GM19468 (cell line): Measurements from ENCODE around the gene GPC5.

Source experiments
- ATAC-seq: cut with Tn5 transposase; IDR thresholded peaks from one replicate; pipeline ENCODE4 v1.9.1; 2021; ENCODE audit warnings: mild to moderate bottlenecking, moderate library complexity, moderate number of reproducible peaks; ENCODE audit not compliant: unreplicated experiment; ENCODE audit errors: extremely low read depth

The GPC5 gene

DNA sequence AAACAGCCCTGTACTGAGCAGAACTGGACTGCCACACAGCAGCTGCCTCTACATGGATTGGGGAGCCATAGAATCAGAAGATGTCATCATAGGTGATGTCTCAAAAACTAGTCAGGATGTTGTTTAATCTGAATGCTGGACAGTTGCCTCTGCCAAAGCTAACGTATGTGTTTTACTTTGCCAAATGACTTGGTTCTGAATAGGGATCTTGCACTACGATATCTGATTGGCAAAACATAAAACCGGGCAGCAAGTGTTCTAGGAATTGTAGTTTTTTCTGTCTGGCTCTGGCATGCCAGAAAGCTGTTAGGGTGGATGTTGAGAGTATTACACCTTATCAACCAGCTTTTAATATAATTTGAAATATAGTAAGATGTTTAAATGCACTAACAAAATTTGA lies 645.9 kb downstream of the GPC5 start:
- ATAC-seq = no peak

DNA sequence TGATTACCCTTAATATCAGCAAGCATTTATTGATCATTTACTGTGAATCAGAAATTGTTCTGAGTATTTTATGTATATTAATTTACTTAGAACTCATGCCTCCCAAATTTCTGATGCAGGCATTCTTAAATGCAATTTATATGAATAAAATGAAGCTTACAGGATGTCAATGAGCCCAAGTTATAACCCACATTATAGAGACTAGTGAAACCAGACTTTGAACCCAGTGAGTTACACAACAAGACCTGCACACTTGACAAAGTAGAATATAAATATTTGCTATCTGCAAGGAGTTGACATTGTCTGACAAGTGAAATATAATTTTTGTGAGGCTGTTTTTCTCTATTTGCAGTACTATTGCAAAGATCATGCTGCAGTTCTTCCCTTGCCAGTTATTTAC lies 656.0 kb downstream of the GPC5 start:
- no peak for ATAC-seq

DNA sequence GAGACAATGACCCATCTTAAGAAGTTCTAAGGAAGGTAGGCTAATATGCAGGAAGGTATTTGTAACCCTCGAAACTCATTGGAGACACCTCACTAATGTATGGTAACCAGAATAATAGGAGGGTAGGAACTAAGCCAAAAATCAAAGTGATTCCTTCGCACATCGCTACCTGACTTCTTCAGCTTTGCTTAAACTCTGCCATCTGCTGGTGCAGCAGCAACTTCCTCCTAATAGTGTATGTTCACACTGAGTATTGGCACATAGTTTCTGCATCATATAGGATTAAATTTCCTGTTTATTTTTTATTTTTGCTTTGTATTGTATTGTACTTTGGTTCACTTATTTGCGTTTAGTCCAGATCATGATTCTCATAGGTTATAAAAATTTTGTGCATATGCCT lies 676.2 kb downstream of the GPC5 start:
- no peak for ATAC-seq

DNA sequence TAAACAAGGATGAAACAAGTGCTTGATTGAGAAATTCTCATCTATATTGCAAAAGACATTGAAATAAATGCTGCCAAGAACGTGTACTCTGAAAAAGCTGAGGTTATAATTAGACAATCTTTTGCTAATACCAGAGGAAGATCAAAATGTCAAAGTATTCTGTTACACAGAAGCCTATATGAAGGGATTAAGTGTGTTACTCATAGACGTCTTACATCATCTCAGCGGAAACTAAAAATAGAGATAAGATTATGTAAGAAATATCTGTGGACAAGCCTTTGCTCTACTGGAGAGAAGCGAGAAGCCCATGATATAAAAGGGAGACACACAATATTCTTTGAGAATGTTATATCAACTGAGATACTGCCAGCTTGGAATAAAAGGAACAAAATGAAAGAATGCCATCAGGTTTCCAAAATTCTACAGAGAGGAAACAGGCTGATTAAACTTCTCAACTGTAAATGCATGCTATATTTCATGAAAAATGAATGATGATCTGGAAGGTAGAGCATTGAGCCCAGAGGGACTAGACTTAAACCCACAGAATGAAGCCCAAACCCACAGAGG lies 699.0 kb downstream of the GPC5 start:
- no peak for ATAC-seq

DNA sequence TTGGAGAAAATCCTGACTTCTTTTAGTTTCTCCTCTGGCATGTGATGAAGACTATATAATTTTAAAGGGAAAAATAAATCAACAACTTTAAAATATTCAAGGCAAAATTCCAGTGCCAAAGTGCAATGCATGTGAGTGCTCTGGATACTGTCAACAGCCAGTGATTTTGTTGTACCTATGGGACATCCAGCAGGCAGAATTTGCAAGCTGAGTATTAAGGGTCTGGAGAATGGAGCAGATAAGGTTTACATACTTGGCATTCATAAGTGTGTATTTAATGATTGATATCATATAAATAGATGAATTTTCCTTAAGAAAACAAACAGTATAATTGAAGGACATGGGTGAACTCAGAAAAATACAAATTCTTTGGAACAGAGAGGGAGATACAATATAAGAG lies 703.4 kb downstream of the GPC5 start:
- ATAC-seq = no peak

DNA sequence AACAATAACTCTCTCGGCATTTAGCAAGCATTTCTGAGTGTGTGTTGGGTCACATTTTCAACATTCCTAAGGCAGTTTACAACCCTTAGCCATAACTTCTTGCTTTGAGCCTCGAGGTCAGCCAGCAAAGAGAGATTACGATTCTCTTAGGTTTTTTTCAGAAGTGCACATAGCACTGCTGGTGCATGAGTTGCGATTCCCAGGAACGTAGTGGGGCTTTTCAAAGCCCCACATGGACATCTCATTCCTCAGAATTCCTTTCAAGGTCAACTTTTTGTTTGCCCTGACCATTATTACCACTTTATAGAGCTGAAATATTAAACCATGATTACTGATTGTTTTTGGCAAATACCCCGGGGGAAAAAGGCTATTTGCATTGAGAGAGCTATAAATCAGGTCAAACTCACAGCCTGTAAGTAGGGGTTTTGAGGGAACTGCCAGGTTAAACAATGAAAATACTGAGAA lies 705.3 kb downstream of the GPC5 start:
- no peak for ATAC-seq

DNA sequence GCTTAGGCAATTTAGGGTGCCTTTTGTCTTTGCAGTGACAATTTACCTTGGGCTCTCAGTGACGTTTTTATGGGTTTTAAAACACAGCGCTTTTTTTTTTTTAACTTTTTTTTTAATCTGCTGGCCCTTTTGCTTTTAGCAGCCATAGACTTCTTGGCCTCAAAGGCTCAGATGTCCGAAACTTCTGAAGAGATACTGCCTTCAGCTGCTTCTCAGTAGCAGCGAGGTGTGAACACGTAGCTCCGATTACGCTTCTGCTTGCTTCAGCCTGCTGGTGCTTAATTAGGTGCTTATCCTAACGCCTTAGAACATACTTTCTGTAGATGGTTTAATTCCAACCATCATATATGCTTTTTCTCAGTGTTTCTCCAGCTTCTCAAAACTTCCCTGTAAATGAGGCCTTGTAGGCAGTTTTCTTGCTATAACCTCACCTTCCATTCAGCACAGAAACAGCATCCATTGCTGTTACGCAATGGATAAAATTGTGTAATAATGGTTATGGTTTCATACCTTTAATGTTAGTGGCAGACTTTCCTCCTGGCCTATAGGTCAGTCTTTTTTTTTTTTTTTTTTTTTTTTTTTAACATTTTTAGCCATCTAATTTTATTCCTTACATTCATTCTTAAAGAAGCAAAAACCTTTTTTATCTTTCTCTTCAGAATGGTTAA lies 723.9 kb downstream of the GPC5 start:
- no peak for ATAC-seq

DNA sequence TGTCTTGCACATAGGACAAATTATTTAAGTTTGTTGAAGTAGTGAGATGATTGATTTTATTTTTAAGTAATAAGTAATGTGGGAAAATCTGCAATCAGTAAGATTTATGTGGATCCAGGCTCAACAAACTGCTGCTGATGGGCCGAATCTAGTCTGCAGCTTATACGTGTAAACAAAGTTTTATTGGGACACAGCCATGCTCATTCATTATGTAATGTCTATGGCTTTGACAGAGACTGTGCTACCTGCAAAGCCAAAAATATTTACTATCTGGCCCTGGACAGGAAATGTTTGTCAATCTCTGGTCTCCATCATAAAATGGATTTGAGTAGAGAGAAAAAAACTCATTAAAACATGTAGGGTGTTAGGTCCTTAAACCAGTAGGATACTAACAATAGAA lies 728.0 kb downstream of the GPC5 start:
- ATAC-seq = no peak

DNA sequence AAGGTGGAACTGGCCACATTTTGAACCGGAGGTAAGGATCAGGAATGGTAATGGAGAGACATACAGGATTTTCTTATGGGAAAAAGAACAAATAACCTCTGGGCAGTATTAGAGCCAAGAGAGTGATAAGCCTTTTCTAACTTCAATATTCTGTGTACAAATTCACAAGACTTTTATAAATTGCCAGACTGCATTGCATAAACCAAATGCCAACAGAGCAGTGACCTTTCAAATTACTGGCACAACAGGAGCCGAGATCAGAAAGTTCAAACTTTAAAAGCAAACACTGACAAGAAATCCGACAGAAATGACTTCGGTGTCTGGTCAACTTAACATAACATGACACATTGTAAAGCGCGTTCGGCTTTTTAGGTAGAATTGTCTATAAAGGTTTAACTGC lies 737.1 kb downstream of the GPC5 start:
- no peak for ATAC-seq

DNA sequence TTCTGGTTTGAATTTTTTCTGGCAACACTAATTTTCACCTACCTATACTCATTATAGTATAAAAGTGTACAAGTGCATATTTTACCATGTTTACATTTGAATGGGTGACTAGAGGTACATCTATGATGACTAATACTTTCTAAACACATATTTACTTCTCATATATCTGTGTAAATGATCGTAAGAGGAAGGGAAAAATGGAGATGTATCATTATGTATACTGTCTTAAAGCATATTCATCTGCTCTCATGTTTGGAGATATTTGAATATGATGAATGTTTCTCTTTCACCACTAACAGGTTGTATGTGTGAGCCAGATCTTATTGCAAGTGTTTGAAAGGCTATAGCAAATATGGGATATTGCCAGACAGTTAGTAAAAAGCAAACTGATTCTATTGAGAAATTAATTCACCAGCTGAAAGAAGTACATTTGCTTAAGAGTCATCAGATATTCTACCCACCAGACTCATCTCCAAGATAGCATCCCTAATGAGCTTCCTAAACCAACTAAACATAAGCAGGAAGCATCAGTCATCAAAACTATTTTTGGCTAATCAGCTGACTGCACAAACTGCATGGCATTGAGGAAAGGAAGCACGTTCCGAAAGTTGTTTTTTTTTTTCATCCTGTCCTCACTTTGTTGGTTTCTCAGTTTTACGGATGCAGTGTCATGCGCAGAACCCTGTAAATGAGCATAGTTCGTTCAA lies 738.2 kb downstream of the GPC5 start:
- ATAC-seq = no peak

DNA sequence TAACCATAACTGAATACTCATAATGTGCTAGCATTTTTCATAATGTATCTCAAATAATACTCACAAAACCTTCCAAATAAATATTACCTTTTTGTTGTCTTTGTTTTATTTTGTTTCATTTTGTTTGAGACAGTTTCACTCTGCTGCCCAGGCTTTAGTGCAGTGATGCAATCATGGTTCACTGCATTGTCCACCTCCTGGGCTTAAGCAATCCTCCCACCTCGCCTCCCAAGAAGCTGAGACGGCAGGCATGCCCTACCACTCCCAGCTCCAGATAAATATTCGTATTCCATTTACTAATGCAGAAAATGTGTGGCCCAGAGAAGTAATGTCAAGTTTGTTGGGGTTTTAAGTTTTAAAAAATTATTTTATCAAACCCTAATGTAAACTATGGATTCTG lies 739.1 kb downstream of the GPC5 start:
- ATAC-seq = no peak

DNA sequence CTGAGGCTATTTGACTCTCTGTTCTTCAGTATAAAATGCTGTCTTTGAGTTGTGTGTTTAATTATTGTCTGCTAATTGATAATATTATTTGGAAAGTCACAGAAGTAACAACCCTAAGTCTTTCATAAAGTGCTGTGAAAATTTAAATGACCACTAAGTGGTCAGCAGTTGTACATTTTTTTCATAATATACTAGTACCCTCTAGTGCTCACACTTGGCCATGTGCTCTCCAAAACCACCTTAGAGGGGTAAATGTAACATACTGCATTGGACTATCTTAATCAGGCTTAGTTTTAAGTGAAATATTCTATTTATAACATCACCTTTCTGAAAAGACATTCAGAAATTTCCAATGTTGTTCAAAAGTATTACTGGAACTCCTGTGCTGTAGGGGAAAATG lies 745.3 kb downstream of the GPC5 start:
- no peak for ATAC-seq

DNA sequence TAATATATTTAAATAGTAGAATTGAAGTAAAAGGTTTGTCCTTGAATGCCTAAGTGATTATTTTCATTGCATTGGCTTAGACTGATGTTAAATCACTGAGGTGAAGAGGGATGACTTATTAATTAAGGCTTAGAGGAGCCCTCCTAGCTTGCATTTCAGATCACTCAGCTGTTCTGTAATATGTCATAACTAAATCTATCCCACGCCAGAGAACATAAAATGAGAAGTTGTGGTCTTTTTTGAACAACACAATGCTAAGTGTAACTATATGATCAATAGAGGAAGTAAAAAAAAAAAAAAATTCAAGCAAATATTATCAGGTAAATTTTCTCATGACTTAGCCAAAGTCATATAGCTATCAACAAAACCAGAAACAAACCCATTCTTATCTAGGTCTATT lies 752.2 kb downstream of the GPC5 start:
- no peak for ATAC-seq

DNA sequence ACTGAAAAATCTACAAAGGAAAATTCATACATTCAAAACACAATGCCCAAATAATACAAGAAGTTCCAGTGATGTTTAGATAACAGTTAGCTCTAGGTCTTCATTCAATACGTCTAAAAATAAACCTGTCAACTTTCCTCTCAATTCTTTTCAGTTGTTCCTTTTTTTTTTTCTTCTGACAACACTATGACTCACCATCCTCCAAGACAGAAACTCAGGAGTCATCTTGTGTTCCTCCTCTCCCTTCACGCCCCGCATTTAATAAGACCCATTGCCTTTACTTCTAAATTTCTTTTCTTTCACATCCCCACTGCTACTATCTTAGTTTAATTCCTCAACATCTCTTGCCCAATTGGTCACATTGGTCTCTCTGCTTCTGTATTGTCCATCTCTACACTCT lies 759.9 kb downstream of the GPC5 start:
- no peak for ATAC-seq

DNA sequence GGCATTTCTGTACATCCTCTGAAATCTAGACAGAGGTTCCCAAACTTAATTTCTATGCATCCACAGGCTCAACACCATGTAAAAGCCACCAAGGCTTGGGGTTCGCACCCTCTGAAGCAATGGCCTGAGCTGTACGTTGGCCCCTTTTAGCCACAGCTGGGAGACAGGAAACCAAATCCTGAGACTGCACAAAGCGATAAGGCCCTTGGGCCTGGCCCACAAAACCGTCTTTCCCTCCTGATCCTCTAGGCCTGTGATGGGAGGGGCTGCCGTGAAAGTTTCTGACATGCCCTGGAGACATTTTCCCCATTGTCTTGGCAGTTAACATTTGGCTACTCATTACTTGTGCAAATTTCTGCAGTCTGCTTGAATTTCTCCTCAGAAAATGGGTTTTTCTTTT lies 766.4 kb downstream of the GPC5 start:
- ATAC-seq = no peak

DNA sequence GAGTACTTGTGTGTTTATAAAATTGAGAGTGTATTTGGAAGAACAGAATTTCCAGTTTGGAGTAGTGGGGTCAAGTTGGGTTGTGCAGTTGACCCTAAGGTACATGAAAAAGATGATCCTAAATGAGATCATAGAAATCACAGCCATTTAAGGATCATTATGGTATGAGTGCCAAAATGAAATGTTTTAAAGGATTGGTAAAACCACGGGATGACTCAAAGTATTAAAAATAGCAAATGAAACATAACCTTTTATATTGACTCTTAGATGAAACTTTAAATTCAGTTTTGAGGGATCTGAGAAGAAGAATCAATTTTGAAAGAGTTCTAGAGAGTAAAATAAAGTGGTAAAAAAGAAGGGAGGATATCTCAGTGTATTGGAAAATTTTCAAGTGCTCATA lies 773.8 kb downstream of the GPC5 start:
- no peak for ATAC-seq

DNA sequence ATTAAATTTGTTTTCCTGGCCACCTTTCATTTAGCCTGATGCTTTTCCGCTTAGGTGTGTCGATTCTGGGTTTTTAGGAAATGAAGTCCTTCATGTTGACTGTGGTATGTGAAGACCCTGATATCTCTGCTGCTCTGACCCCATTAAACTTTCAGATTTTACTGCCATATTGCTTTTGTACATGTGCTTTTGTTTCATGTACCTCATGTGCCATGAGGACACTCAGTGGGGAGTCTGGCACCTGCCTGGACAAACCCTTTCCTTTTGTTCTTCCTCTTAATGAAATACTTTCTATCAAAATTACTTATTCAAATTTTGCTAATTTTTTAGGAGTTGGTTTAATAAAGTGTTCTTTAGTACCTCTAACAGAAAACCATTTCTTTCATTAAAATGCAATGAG lies 774.8 kb downstream of the GPC5 start:
- no peak for ATAC-seq

DNA sequence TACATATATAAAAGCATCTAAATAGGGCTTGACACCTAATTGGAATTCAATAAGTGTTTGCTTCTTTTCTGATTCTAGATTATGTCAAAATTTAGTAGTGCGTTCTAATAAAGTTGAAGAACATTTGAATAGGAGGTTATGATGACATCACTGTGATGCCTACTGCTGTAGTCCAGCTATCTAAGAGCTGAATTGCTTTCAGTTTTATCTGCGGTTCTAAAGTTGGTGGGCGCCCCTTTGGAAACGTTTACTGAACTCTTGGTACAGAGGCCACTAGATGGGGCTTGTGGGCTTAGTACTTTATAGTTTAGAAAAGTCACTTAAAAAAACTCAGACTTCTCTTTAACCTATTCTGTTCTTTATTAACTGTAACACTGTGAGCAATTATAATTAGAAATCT lies 776.9 kb downstream of the GPC5 start:
- ATAC-seq = peak; percentile 43

DNA sequence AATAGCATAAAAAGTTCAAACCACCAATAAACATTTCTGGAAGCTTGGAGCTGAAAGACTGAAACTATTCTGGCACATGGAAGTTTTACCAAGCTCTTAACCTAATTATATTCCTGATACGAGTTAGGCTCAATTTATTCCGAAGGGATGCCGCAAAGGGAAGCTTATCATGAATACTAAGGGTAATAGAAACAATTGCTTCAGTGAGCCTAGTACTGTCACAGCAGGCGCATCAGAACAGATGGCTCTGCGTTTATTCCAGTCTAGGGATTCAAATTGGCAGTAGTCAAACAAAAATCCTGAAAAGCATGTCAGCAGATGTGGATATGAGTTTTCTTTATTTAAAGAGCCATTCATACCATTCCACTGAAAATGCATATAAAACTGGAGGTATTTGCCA lies 779.5 kb downstream of the GPC5 start:
- no peak for ATAC-seq

DNA sequence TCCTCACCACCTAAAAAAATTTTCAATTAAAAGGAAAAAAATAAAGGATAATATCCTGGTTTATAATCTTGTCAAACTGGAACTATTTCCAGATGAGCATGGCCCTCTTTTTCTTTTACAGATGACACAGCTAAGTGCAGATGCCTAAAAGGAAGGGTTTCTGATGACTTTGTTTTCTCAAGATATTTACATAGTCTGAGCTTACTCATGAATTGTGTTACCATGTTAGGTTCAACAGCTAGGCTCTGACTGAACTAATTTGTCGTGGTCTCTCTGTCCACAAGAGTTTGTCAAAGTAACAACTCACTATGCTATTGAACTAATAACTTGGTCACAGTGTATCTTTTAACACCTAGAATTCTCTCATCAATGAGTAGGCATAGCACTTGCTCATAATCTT lies 780.8 kb downstream of the GPC5 start:
- ATAC-seq = no peak

DNA sequence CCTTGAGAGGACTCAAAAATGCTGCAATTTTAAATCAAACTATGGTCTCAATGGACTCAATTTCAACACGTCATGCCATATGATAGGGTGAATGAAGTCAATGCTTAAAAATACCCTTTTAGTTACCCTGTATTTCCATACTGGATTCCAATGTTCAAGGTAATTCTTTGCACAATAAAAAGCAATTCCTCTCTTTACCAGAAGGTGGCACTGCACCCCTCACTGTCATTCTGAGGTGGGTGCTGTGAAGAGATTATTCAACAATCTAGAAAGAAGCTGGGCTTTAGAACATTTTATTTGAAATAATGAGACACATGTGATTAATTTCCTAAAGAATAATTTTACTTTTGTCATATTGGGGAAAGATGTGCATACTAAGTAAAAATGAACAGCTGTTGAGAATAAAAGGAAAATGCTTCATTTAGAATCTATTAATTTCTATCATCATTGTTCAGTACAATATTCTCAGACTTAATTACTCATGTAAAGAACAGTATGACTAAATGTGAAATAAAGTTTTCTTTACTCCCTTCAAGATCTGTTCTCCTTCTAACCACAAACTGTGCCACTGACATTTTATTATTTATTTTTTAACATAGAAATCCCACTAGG lies 789.1 kb downstream of the GPC5 start:
- peak; percentile 50 for ATAC-seq
